CD4-positive, alpha-beta T cell (primary cell): ENCODE measurements around the gene MIOX. TPM values are rescaled to one million over a fixed set of nuclear protein-coding genes. Genes with fewer than 3 reads are reported as not detected.

Source experiments
- ATAC-seq: fragments of 200-7000 bp; cut with Tn5 transposase; one replicate; pipeline ENCODE4 v1.10.0; 2022; ENCODE audit warnings: mild to moderate bottlenecking; ENCODE audit not compliant: poor library complexity
- CTCF ChIA-PET: fragments of 350-600 bp; sonication (Branson Sonifier 250); formaldehyde crosslinking; loops from one replicate; lab custom pipeline; 2021; ENCODE audit warnings: antibody characterized with exemption, inconsistent platforms; lab: Charles Lee
- POLR2A ChIA-PET: fragments of 350-600 bp; sonication (Branson Sonifier 250); formaldehyde crosslinking; loops from one replicate; lab custom pipeline; 2021; ENCODE audit warnings: antibody characterized with exemption, inconsistent platforms; lab: Charles Lee
- DNase-seq, 14 experiments: peaks; one replicate each; pipeline ENCODE4 v3.0.0-alpha.2; 2013 to 2020; ENCODE audit warnings: mixed read lengths in 2 of 14
- H3K27ac ChIP-seq, 2 donors: one replicate each; pipeline versions ENCODE4 v1.5.1 to v1.7.0; 2013; ENCODE audit warnings: low read length in 2 of 2, low read depth in 1 of 2, mild to moderate bottlenecking in 1 of 2
- H3K27me3 ChIP-seq, 2 experiments: 1 replicate in 1 of 2; 2 replicates in 1 of 2; pipeline versions ENCODE4 v1.6.1 to v1.7.0; 2013; ENCODE audit warnings: low read length in 2 of 2, control low read depth in 1 of 2, mild to moderate bottlenecking in 1 of 2, moderate library complexity in 1 of 2; ENCODE audit not compliant: insufficient read depth in 2 of 2, control insufficient read depth in 1 of 2
- H3K36me3 ChIP-seq: one replicate; pipeline ENCODE4 v1.6.1; 2013; ENCODE audit warnings: low read length, control low read depth; ENCODE audit not compliant: insufficient read depth
- H3K4me1 ChIP-seq: one replicate; pipeline ENCODE4 v1.6.1; 2013; ENCODE audit warnings: low read length, control low read depth; ENCODE audit not compliant: insufficient read depth
- H3K4me3 ChIP-seq: one replicate; pipeline ENCODE4 v1.5.1; 2013; ENCODE audit warnings: mild to moderate bottlenecking, low read length, moderate library complexity
- H3K9me3 ChIP-seq, 2 experiments: 1 replicate in 1 of 2; 2 replicates in 1 of 2; pipeline versions ENCODE4 v1.6.1 to v1.7.0; 2013; ENCODE audit warnings: low read length in 2 of 2, mild to moderate bottlenecking in 2 of 2, control low read depth in 1 of 2, moderate library complexity in 1 of 2; ENCODE audit not compliant: control insufficient read depth in 1 of 2, insufficient read depth in 1 of 2
- H3K27ac Mint-ChIP-seq: one replicate; pipeline ENCODE4 v1.8.0; 2020; ENCODE audit warnings: mixed read lengths
- H3K27me3 Mint-ChIP-seq: one replicate; pipeline ENCODE4 v1.8.0; 2021; ENCODE audit warnings: mixed read lengths
- H3K36me3 Mint-ChIP-seq: one replicate; pipeline ENCODE4 v1.8.0; 2021; ENCODE audit warnings: low read depth, mixed read lengths
- H3K4me1 Mint-ChIP-seq: one replicate; pipeline ENCODE4 v1.8.0; 2021; ENCODE audit warnings: low read depth, mixed read lengths
- H3K4me3 Mint-ChIP-seq: one replicate; pipeline ENCODE4 v1.8.0; 2020; ENCODE audit warnings: mild to moderate bottlenecking, mixed read lengths
- H3K9me3 Mint-ChIP-seq: one replicate; pipeline ENCODE4 v1.8.0; 2020; ENCODE audit warnings: mixed read lengths
- CTCF ChIP-seq: fragments of 200-600 bp; IDR thresholded peaks from one replicate; pipeline ENCODE4 v1.8.0; 2022; ENCODE audit warnings: antibody characterized with exemption, mild to moderate bottlenecking
- intact Hi-C, 2 experiments: fragments of 100-400 bp; cut with DNase I in 1 of 2; cut with micrococcal nuclease in 1 of 2; formaldehyde crosslinking; loops; one replicate each; pipeline versions ENCODE4 v1.15.1 to v1.9.0; 2023 to 2025; cut with DNase I, micrococcal nuclease
- total RNA-seq, 174 experiments: library from RNA in 2 of 174; stranded (reverse) in 2 of 174; gene quantifications; one replicate each; pipeline ENCODE4 v1.2.3 and lab custom pipeline; 2021 to 2026

Gene MIOX
- total RNA-seq, 2 experiments from 2014 or later = not detected

- no peak overlapping the region for H3K27ac ChIP-seq
- ATAC-seq (no peak), DNase-seq (peak in 1 of 14 experiments; percentile 20)
- no peaks in the 10 kb centered on the region for H3K27me3 ChIP-seq
- intact Hi-C loops = no loop called here
- Mint-ChIP-seq H3K27ac (no peak overlapping the region), H3K4me1 (no peaks in the 10 kb centered on the region), H3K36me3 (peaks cover 32% of the 10 kb centered on the region), H3K27me3 (no peaks in the 10 kb centered on the region), H3K9me3 (no peaks in the 10 kb centered on the region), H3K4me3 (no peak overlapping the region)
- ChIA-PET CTCF (interaction anchor here (1.2 kb wide), 1 partner anchor 181 kb away, joined by 4 read pairs; no protein-coding TSS in a partner anchor), POLR2A (interaction anchor here (0.8 kb wide), 1 partner anchor 86 kb away, joined by 3 read pairs; the partner anchor contains the start of gene SCO2)
- TF ChIP-seq CTCF = no peak
- H3K36me3 ChIP-seq = peaks cover 64% of the 10 kb centered on the region
- H3K4me1 ChIP-seq = peaks cover 3% of the 10 kb centered on the region
- H3K4me3 ChIP-seq = no peak overlapping the region
- H3K9me3 ChIP-seq = no peaks in the 10 kb centered on the region
These were observed 47.3 kb upstream of the MIOX start for GRCh38 chr22:50439314-50439870.

GRCh38 chr22:50439871-50440331, 46.8 kb upstream of the MIOX start:
- Mint-ChIP-seq H3K27me3 (no peaks in the 10 kb centered on the region), H3K27ac (no peak overlapping the region), H3K36me3 (peaks cover 33% of the 10 kb centered on the region), H3K9me3 (no peaks in the 10 kb centered on the region), H3K4me3 (no peak overlapping the region), H3K4me1 (no peaks in the 10 kb centered on the region)
- DNase-seq (peak in 1 of 14 experiments; percentile 10), ATAC-seq (no peak)
- CTCF ChIA-PET = no interaction called here
- POLR2A ChIA-PET = interaction anchor here (0.8 to 1.9 kb wide), 2 partner anchors 86 kb away, joined by 3 to 5 read pairs; partner anchors contain the start of gene SCO2
- Histone ChIP-seq H3K4me1 (peaks cover 8% of the 10 kb centered on the region), H3K27ac (no peak overlapping the region), H3K9me3 (no peaks in the 10 kb centered on the region), H3K36me3 (peaks cover 61% of the 10 kb centered on the region), H3K27me3 (no peaks in the 10 kb centered on the region), H3K4me3 (no peak overlapping the region)
- intact Hi-C loops = no loop called here
- no peak for TF ChIP-seq CTCF

GRCh38 chr22:50440544-50441249, 46.0 kb upstream of the MIOX start:
- peaks cover 60% of the 10 kb centered on the region for H3K36me3 ChIP-seq
- ChIA-PET CTCF (no interaction called here), POLR2A (interaction anchor here (1.9 kb wide), 1 partner anchor 85 kb away, joined by 5 read pairs; the partner anchor contains the start of gene SCO2)
- Mint-ChIP-seq H3K4me3 (no peak overlapping the region), H3K27me3 (no peaks in the 10 kb centered on the region), H3K9me3 (no peaks in the 10 kb centered on the region), H3K36me3 (peaks cover 33% of the 10 kb centered on the region), H3K27ac (no peak overlapping the region), H3K4me1 (no peaks in the 10 kb centered on the region)
- no peak overlapping the region for H3K4me3 ChIP-seq
- H3K27ac ChIP-seq = peak overlapping the region in 1 of 2 donors; percentile 29
- H3K27me3 ChIP-seq = no peaks in the 10 kb centered on the region
- DNase-seq (peak in 1 of 14 experiments; percentile 28), ATAC-seq (no peak)
- TF ChIP-seq CTCF = no peak
- H3K9me3 ChIP-seq = no peaks in the 10 kb centered on the region
- intact Hi-C loops = no loop called here
- peaks cover 16% of the 10 kb centered on the region for H3K4me1 ChIP-seq
